GM10248 (cell line): Measurements from ENCODE around the gene ANXA5.
A peak's percentile ranks its signal among the peaks of the same experiment; 100 is the strongest.

Source experiments
- CTCF ChIA-PET: fragments of 300-600 bp; sonication (Branson Sonifier 250); formaldehyde crosslinking; extraction: SDS; loops from one replicate; lab custom pipeline; 2021; ENCODE audit warnings: antibody characterized with exemption; lab: Yijun Ruan, JAX
- POLR2A ChIA-PET: fragments of 350-650 bp; sonication (Branson Sonifier 250); formaldehyde crosslinking; extraction: SDS; loops from one replicate; lab custom pipeline; 2020; ENCODE audit warnings: antibody characterized with exemption; lab: Yijun Ruan, JAX
- DNase-seq: peaks from one replicate; pipeline ENCODE4 v3.0.0; 2012; ENCODE audit errors: extremely low spot score
- TF ChIP-seq, protein P1 (sequence below): IDR thresholded peaks from 2 replicates; pipeline ENCODE4 v1.5.1; 2012; ENCODE audit warnings: mild to moderate bottlenecking, low read depth; ENCODE audit errors: extremely low read depth, missing control alignments, control extremely low read depth

ANXA5 gene

DNA sequence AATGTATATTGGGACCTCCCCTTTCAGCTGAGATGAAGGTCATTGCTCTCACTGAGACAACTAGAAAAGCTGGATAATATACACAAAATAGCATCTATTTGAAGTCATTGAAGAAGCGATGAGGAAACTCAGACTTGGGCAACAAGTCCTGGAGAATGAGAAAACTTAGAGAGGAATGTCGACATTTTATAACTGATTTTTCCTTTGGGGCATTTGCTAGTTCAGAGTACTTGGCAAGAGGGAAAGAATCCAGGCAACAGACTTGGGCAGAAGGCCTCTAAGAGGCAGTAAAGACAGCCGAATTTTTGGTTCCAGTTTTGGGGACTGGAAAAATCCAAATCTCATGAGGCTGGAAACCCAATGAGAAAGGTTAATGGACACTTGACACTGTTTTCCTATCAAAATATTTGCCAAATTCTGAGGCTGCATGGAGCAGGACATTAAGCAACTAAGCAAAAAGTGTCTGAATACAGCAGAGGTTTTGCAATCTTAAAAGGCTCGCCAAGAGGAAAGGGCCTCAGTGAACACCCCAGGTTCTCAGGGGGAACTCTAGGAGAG, 21.0 kb upstream of the ANXA5 start:
- DNase-seq = no peak
- ChIA-PET CTCF (no interaction called here), POLR2A (no interaction called here)
- TF ChIP-seq, protein P1, sequence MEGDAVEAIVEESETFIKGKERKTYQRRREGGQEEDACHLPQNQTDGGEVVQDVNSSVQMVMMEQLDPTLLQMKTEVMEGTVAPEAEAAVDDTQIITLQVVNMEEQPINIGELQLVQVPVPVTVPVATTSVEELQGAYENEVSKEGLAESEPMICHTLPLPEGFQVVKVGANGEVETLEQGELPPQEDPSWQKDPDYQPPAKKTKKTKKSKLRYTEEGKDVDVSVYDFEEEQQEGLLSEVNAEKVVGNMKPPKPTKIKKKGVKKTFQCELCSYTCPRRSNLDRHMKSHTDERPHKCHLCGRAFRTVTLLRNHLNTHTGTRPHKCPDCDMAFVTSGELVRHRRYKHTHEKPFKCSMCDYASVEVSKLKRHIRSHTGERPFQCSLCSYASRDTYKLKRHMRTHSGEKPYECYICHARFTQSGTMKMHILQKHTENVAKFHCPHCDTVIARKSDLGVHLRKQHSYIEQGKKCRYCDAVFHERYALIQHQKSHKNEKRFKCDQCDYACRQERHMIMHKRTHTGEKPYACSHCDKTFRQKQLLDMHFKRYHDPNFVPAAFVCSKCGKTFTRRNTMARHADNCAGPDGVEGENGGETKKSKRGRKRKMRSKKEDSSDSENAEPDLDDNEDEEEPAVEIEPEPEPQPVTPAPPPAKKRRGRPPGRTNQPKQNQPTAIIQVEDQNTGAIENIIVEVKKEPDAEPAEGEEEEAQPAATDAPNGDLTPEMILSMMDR = no peak

DNA sequence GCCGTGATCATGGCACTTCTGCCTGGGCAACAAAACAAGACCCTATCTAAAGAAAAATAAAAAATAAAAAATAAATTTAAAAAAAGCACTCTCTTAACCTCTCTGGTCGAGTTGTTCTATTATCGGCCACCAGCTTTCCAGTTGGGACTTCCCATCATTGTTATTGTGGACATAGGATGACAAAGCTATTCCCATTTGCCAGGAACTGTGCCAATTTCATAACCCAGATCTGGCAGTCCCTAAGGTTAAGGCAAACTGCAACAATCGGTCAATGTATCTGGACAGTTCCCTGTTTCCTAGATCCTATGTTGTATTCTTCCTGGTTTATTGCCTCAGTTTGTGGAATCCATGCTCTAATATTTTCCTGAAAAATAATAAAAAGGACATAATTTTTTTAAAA, 17.8 kb upstream of the ANXA5 start:
- TF ChIP-seq, protein P1 = no peak
- DNase-seq = no peak
- CTCF ChIA-PET = interaction anchor here (3.0 kb wide), 1 partner anchor 10 kb away, joined by 15 read pairs; no protein-coding TSS in a partner anchor
- POLR2A ChIA-PET = no interaction called here

DNA sequence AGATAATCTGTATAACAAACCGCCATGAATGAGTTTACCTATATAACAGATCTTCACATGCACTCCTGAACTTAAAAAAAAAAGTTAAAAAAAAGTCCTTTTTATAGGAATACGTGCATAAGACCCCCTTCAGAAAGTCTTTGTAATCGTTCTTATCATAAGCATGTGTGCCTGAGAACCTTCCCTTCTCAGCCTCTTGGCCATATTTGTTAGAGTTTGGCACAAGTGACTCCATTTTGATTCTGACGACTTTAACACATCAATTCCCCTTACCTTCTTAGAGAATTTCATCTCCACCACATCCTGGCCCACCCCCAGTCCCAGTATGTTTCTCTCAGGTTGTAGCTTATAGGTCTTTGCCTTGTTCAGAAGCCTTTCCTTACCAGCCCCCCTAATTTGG, 16.0 kb upstream of the ANXA5 start:
- TF ChIP-seq, protein P1 = no peak
- CTCF ChIA-PET = interaction anchor here (1.0 to 2.8 kb wide), 4 partner anchors 9 to 20 kb away, joined by 4 to 15 read pairs (median 6); partner anchors contain the start of gene ANXA5
- POLR2A ChIA-PET = no interaction called here
- no peak for DNase-seq

DNA sequence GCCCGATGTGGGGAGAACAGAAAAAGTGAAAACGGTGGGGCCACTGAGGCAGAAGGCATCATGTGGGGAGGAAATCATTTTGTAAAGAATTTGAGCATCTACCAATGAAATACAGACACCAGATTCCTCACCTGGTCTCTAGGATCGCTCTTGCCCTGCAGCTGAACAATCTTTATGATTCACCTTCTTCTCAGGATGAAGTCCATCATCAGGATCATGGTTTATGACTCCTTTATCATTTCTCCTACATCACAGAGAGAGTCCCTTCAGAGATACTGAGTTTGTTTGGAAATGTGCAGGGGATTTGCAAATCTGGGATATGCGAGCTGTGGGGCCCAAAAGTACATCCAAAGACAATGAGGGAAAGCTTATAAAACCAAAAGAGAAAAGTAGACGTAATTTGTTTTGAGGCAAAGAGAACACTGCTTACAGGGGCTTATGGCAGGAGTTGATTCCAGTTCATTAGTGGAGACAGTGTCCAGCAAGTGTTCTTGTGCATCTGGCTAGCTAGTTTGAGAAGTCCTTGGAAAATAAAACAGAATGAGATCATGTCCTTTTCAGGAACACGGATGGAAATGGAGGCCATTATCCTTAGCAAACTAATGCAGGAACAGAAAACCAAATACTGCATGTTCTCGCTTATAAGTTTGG, 15.3 kb upstream of the ANXA5 start:
- CTCF ChIA-PET = interaction anchor here (1.0 to 2.8 kb wide), 5 partner anchors 10 to 228 kb away, joined by 3 to 15 read pairs (median 5); partner anchors contain the start of gene ANXA5
- POLR2A ChIA-PET = no interaction called here
- TF ChIP-seq, protein P1 = no peak
- no peak for DNase-seq

DNA sequence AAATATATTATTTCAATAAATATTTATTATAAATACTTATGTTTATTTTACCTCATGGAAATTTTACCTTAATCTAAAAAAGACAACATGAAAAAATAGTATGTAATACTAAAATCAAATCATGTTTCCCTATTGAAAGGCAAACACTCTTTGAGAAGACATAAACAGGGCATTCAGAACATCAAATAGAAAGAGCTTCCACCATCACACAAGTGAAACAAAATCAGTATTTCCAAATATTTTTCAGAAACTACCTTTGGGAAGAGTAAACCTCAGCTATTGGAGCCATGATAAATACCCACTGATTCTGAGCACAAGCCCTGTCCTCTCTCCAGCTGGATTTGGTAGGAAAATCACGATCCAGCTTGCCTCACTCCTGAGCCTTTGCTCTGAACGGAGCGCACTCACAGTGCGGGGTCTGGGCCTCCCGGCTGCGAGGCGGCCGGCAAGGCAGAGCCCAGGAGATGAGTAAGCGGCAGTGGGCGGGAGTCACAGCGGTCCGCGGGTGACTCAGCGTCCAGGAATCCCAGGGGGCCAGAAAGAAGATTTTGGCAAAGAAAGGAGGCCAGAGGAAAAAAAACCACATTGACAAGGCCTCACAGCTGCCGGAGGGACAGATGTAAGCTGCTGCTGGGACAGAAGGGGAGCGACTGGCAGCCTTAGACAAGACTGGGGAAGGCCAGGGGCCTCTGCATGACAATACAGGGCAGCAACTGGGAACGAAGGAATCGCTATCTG, 14.7 kb upstream of the ANXA5 start:
- ChIA-PET CTCF (interaction anchor here (1.4 to 2.8 kb wide), 4 partner anchors 10 to 227 kb away, joined by 3 to 15 read pairs (median 6); partner anchors contain the start of gene ANXA5), POLR2A (no interaction called here)
- DNase-seq = peak; percentile 63
- TF ChIP-seq, protein P1 = no peak

DNA sequence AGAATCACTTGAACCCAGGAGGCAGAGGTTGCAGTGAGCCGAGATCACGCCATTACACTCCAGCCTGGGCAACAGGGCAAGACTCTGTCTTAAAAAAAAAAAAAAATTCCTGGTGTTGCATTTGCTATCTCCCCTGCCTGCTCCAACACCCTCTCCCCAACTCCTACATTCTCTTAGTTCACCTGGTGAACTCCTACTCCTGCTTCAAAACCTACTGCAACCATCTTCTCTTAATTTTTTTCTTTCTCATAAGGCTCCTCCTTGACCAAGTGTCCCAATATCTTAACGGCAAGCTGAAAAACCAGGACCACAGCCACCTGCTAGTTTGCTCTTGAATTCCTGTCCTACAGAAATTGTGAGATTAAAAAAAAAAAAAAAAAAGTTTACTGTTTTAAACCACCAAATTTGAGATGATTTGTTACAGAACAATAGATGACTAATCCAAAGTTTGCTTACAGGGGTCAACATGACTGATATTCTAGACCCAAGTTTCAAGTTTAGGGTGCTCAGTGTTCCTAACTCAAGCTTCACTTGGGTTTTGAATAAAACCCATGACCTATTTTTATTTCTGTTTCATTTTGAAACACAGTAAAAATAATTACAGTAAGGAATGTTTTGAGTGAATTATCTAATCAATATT, 13.1 kb upstream of the ANXA5 start:
- TF ChIP-seq, protein P1 = no peak
- ChIA-PET CTCF (no interaction called here), POLR2A (no interaction called here)
- no peak for DNase-seq
